ENCODE results near the gene ADAMTSL3.

DNA sequence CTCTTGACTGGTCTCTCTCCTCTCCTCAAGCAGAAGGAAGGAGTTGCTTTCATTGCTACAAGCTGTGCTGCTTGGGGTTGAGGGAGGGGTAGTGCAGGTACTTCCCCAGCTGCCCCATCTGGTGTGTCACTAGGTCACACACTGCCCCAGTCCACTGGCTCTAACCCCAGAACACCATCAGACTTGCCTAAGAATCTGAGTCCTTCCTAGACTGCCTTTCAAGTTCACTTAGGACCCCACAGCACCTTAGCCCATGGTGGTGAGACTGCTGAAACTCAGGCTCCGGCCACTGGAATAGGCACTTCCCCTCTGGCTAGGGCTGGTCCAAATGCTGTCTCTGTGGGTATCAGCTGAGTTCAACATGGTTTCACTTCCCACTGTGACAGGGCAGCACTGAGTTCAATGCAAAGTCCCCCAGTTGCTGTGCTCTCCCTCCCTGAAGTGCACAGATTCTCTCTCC, 301.9 kb downstream of the ADAMTSL3 start:
- TF ChIP-seq POLR2AphosphoS5 (IDR thresholded peaks at IDR 0.05) (no peak), EP300 (IDR thresholded peaks at IDR 0.05) (no peak), POLR2A (IDR thresholded peaks at IDR 0.05) (no peak)

All from sigmoid colon (tissue), 4 donors.